ENCODE results near the gene SLC10A6. TPM values are rescaled to one million over a fixed set of nuclear protein-coding genes. Genes with fewer than 3 reads are reported as not detected.

Gene SLC10A6
- polyA plus RNA-seq, 1 donor from 2014 or later: not detected

DNA sequence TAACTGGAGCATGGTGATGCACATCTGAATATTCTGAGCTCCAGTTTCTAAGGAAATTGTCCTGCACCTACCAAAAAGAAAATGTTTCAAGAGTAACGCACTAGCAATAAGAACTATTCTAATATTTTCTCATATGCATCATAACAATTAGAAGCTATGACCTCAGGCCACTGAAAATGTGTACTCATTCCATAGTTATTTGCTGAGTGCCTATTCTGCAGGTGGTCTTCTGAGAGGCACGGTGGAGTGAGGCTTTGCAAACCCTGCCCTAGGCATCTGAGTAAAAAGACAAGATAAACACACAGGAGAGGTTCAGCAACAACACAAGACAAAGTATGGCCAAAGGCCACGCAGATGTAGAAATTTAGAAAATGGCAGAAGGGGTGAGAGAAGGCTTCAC, 23.7 kb downstream of the SLC10A6 start:
- no peaks in the 10 kb centered on the region for H3K79me2 ChIP-seq (replicated peaks; ENCODE audit: insufficient read depth, low read length)
- no peaks in the 10 kb centered on the region for H3K27me3 ChIP-seq (ENCODE audit: insufficient read depth, low read depth, low read length)
- H2AFZ ChIP-seq (ENCODE audit: low read depth, low read length): no peak overlapping the region
- H3K9ac ChIP-seq (ENCODE audit: low read length): no peak overlapping the region
- H3K36me3 ChIP-seq (ENCODE audit: insufficient read depth, low read length): no peaks in the 10 kb centered on the region
- no peaks in the 10 kb centered on the region for H3K9me2 ChIP-seq (ENCODE audit: insufficient read depth, low read length)
- H3K9me3 ChIP-seq (ENCODE audit: low read length): no peaks in the 10 kb centered on the region
- H4K20me1 ChIP-seq (ENCODE audit: insufficient read depth): no peaks in the 10 kb centered on the region
- no peak overlapping the region for H3K4me3 ChIP-seq (ENCODE audit: low read length)
- no peak overlapping the region for H3K27ac ChIP-seq (ENCODE audit: low read length)
- H3K4me2 ChIP-seq (ENCODE audit: low read length): no peak overlapping the region
- TF ChIP-seq RAD21 (conservative IDR thresholded peaks at IDR 0.05) (no peak), EP300 (conservative IDR thresholded peaks at IDR 0.05; ENCODE audit: poor library complexity, severe bottlenecking) (no peak)
- no peaks in the 10 kb centered on the region for H3F3A ChIP-seq (ENCODE audit: insufficient read depth, low read length, poor library complexity, severe bottlenecking)

DNA sequence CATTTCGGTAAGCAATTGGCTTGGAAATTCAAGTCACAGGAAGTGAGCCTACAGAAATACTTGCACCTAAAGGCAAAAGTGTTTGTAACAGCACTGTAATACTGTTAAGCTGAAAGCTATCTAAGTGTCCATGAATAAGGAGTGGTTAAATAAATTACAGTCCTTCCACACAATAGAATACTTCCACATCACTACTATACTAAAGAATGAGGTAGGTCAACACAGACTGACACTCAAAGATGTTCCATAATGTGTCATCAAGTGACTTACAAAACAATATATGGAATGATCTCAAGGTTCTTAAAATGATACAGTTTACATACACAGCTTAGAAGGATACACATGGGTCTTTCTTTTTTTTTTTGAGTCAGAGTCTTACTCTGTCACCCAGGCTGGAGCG, 27.0 kb downstream of the SLC10A6 start:
- no peak for TF ChIP-seq MXI1 (conservative IDR thresholded peaks at IDR 0.05; ENCODE audit: poor library complexity, severe bottlenecking)
- H3K9me2 ChIP-seq (ENCODE audit: insufficient read depth, low read length): no peaks in the 10 kb centered on the region
- H2AFZ ChIP-seq (ENCODE audit: low read depth, low read length): no peak overlapping the region
- H3K36me3 ChIP-seq (ENCODE audit: insufficient read depth, low read length): no peaks in the 10 kb centered on the region
- no peak overlapping the region for H3K4me2 ChIP-seq (ENCODE audit: low read length)
- no peaks in the 10 kb centered on the region for H3K79me2 ChIP-seq (replicated peaks; ENCODE audit: insufficient read depth, low read length)
- H3K27ac ChIP-seq (ENCODE audit: low read length): no peak overlapping the region
- no peak overlapping the region for H3K4me3 ChIP-seq (ENCODE audit: low read length)
- no peaks in the 10 kb centered on the region for H4K20me1 ChIP-seq (ENCODE audit: insufficient read depth)
- H3K9me3 ChIP-seq (ENCODE audit: low read length): no peaks in the 10 kb centered on the region
- H3F3A ChIP-seq (ENCODE audit: insufficient read depth, low read length, poor library complexity, severe bottlenecking): no peaks in the 10 kb centered on the region
- no peak overlapping the region for H3K9ac ChIP-seq (ENCODE audit: low read length)
- H3K27me3 ChIP-seq (ENCODE audit: insufficient read depth, low read depth, low read length): no peaks in the 10 kb centered on the region

- Histone ChIP-seq H3K4me2 (ENCODE audit: low read length) (no peak overlapping the region), H3K9me2 (ENCODE audit: insufficient read depth, low read length) (no peaks in the 10 kb centered on the region)
- TF ChIP-seq EZH2 (IDR thresholded peaks at IDR 0.05; ENCODE audit: borderline replicate concordance, insufficient read depth, low read length, poor library complexity, severe bottlenecking): no peak
- TF ChIP-seq, protein P1, sequence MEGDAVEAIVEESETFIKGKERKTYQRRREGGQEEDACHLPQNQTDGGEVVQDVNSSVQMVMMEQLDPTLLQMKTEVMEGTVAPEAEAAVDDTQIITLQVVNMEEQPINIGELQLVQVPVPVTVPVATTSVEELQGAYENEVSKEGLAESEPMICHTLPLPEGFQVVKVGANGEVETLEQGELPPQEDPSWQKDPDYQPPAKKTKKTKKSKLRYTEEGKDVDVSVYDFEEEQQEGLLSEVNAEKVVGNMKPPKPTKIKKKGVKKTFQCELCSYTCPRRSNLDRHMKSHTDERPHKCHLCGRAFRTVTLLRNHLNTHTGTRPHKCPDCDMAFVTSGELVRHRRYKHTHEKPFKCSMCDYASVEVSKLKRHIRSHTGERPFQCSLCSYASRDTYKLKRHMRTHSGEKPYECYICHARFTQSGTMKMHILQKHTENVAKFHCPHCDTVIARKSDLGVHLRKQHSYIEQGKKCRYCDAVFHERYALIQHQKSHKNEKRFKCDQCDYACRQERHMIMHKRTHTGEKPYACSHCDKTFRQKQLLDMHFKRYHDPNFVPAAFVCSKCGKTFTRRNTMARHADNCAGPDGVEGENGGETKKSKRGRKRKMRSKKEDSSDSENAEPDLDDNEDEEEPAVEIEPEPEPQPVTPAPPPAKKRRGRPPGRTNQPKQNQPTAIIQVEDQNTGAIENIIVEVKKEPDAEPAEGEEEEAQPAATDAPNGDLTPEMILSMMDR (IDR thresholded peaks at IDR 0.05; ENCODE audit: poor library complexity, severe bottlenecking): no peak
- no peak for TF ChIP-seq POLR2AphosphoS5 (IDR thresholded peaks at IDR 0.05)
- TF ChIP-seq REST (IDR thresholded peaks at IDR 0.05; ENCODE audit: borderline replicate concordance): no peak
- no peak for TF ChIP-seq SMC3 (conservative IDR thresholded peaks at IDR 0.05; ENCODE audit: poor library complexity)
- TF ChIP-seq EP300 (conservative IDR thresholded peaks at IDR 0.05; ENCODE audit: poor library complexity, severe bottlenecking): no peak
- TF ChIP-seq MXI1 (conservative IDR thresholded peaks at IDR 0.05; ENCODE audit: poor library complexity, severe bottlenecking): no peak
- TF ChIP-seq TAF1 (IDR thresholded peaks at IDR 0.05; ENCODE audit: low read depth): no peak
- no peak for TF ChIP-seq RAD21 (conservative IDR thresholded peaks at IDR 0.05)
These were observed 28.0 kb downstream of the SLC10A6 start for GRCh38 chr4:86821151-86821550.

More at GRCh38 chr4:86821151-86821550, 28.0 kb downstream of the SLC10A6 start:
- H3K9ac ChIP-seq (ENCODE audit: low read length): no peak overlapping the region
- no peak overlapping the region for H2AFZ ChIP-seq (ENCODE audit: low read depth, low read length)
- H3K27me3 ChIP-seq (ENCODE audit: insufficient read depth, low read depth, low read length): no peaks in the 10 kb centered on the region
- H3K27ac ChIP-seq (ENCODE audit: low read length): no peak overlapping the region
- no peaks in the 10 kb centered on the region for H3F3A ChIP-seq (ENCODE audit: insufficient read depth, low read length, poor library complexity, severe bottlenecking)
- H3K4me3 ChIP-seq (ENCODE audit: low read length): no peak overlapping the region
- no peaks in the 10 kb centered on the region for H4K20me1 ChIP-seq (ENCODE audit: insufficient read depth)
- H3K79me2 ChIP-seq (replicated peaks; ENCODE audit: insufficient read depth, low read length): no peaks in the 10 kb centered on the region
- no peaks in the 10 kb centered on the region for H3K9me3 ChIP-seq (ENCODE audit: low read length)
- H3K36me3 ChIP-seq (ENCODE audit: insufficient read depth, low read length): no peaks in the 10 kb centered on the region
